ENCODE measurements around the gene UGT8.
"Not testable (repeated sequence)": the region's sequence is repeated elsewhere in the genome, so short reads cannot be mapped to it uniquely, and the experiment has no call there.

UGT8 gene

DNA sequence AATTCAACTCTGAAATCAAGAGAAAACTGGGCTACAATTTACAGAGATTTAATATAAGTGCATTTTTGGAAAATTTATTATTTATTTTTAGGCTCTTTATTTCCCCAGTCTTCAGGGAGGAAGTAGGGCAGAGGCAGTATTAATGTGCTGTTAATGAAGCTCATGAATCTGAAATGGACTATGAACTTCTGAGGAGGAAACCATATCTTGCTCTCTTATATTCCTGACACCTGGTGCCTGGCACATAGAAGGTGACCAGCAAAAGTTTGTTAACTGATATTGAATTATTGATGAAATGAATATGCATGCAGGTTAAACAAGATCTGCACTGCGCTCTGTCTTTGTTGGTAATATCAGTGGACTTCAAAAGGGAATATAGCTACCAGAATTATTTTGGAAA is 55.1 kb downstream of the UGT8 start:
- no peak overlapping the region for H3K27ac ChIP-seq
- TF ChIP-seq, protein P1, sequence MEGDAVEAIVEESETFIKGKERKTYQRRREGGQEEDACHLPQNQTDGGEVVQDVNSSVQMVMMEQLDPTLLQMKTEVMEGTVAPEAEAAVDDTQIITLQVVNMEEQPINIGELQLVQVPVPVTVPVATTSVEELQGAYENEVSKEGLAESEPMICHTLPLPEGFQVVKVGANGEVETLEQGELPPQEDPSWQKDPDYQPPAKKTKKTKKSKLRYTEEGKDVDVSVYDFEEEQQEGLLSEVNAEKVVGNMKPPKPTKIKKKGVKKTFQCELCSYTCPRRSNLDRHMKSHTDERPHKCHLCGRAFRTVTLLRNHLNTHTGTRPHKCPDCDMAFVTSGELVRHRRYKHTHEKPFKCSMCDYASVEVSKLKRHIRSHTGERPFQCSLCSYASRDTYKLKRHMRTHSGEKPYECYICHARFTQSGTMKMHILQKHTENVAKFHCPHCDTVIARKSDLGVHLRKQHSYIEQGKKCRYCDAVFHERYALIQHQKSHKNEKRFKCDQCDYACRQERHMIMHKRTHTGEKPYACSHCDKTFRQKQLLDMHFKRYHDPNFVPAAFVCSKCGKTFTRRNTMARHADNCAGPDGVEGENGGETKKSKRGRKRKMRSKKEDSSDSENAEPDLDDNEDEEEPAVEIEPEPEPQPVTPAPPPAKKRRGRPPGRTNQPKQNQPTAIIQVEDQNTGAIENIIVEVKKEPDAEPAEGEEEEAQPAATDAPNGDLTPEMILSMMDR (IDR thresholded peaks at IDR 0.05), result no peak
- no peak for TF ChIP-seq ZFX (IDR thresholded peaks at IDR 0.05; ENCODE audit: borderline replicate concordance)

DNA sequence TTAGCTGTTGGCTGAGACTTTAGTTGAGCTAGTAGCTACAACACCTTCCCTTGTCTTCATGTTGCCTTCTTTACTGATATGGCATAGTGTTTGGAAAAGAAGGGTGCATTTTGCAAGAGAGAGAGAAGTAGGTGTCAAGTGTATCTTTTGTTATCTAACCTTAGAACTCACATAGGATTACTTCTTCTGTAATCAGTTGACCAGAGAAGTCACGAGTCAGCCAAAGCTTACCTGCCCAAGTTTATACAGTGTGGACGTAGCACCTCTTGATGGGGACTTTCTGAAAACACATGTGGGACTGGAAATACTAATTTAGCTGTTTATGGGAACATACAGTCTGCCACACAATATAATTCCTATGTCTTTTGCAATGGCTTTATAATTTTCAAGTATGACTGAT is 56.0 kb downstream of the UGT8 start:
- H3K27ac ChIP-seq, result no peak overlapping the region
- TF ChIP-seq, protein P1 (IDR thresholded peaks at IDR 0.05), result no peak
- no peak for TF ChIP-seq ZFX (IDR thresholded peaks at IDR 0.05; ENCODE audit: borderline replicate concordance)

DNA sequence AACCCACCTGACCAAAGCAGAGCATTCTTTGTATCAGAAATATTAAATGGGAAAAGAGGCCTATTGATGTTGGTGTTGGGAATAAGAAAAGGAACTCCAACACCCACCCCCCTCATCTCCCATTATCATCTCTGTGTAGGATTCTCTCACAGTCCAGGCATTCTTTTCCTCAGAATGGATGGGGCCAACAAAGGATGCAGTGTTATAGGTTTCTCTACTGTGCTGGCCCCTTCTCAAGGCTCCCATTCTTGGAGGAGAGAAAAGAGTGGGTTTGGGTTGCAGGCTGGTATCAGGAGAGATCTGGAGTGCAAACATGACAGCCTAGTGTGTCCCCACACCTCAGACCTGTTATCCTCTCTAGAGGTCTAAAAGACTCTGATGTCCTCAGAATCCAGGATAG is 59.6 kb downstream of the UGT8 start:
- TF ChIP-seq ZFX (IDR thresholded peaks at IDR 0.05; ENCODE audit: borderline replicate concordance), result no peak
- TF ChIP-seq, protein P1 (IDR thresholded peaks at IDR 0.05), result no peak
- H3K27ac ChIP-seq, result no peak overlapping the region

DNA sequence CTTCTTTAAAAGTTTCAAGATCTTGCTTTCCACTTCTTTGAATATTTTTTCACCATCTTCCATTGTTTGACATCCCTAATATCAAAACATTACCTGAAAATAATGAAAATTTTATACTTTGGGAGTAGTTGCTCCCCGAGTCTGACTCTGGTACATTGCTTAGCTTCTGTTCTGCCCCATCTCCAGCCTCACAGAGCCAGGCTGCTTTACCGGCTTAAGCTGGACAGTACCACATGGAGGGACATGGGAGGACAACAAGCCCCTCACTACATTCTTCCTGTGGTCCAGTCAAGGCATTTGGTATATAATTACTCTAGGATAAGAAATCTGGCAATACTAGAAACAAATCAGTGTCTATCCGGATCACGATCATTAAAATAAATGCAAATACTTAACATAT is 60.2 kb downstream of the UGT8 start:
- TF ChIP-seq, protein P1 (IDR thresholded peaks at IDR 0.05), result no peak
- no peak for TF ChIP-seq ZFX (IDR thresholded peaks at IDR 0.05; ENCODE audit: borderline replicate concordance)
- no peak overlapping the region for H3K27ac ChIP-seq

DNA sequence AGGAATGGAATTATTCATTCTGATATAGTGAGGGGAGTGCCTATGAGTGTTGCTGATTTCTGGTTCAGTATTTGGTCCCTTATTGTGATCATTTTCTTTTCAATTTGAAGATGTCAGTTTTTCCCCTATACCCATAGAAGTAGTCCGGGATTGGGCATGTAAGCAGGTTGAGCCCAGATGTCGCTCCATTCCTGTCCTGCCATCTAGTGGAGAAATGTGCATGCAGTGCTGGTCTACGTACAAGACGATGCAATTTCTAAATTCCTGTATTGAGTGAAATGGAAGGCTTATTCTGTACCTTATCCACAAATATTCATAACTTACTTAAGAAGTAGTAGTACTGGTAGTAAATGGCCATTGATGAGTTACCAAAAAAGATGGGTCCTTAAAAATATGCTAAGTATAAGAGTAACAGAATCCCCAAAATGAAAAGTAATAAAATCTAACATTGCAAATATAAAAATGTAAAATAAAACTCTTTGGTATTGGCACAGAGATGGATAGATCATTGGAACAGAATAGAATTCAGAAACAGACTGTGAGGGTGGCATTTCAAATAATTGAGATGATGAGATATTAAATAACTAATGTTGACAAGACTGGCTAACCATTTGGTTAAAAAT is 60.9 kb downstream of the UGT8 start:
- no peak overlapping the region for H3K27ac ChIP-seq
- TF ChIP-seq, protein P1 (IDR thresholded peaks at IDR 0.05), result peak; percentile 97
- no peak for TF ChIP-seq ZFX (IDR thresholded peaks at IDR 0.05; ENCODE audit: borderline replicate concordance)

DNA sequence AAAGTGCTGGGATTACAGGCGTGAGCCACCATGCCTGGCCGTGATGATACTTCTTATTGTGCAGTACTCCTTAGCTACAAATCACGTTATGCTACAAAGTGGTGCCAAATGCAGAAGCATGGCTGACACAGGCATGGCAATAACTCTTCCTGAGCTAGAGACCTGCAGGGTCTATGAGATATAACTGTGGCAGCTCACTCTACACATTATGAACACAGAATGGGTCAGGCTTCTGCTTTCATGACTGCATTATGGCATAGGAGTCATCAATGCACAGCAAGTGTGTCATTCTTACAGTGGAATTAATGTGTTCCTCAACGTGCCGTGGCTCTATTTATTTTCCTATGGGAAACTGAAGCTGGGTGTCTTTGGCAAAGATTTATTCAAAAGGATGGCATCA is 64.5 kb downstream of the UGT8 start:
- H3K27ac ChIP-seq, result no peak overlapping the region
- TF ChIP-seq, protein P1 (IDR thresholded peaks at IDR 0.05), result no peak
- TF ChIP-seq ZFX (IDR thresholded peaks at IDR 0.05; ENCODE audit: borderline replicate concordance), result no peak

DNA sequence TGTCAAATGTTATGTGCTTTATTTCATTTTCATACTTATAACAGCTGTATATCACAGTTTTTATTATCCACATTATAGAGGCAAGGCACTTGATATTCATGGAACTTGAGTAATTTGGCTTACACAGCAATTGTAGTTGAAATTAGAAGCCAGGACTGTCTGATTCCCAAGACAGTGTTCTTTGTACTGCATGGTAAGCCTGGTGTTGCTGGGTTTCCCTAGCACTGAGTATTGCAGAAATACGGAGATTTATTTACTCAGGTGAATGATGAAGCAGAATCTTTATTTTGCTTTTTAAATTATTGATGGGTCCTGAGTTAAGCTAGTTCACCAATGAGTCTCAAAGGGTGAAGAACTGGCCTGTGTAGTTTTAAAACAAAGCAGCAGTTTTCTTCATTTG is 70.0 kb downstream of the UGT8 start:
- TF ChIP-seq ZFX (IDR thresholded peaks at IDR 0.05; ENCODE audit: borderline replicate concordance), result no peak
- TF ChIP-seq, protein P1 (IDR thresholded peaks at IDR 0.05), result no peak
- H3K27ac ChIP-seq, result no peak overlapping the region

DNA sequence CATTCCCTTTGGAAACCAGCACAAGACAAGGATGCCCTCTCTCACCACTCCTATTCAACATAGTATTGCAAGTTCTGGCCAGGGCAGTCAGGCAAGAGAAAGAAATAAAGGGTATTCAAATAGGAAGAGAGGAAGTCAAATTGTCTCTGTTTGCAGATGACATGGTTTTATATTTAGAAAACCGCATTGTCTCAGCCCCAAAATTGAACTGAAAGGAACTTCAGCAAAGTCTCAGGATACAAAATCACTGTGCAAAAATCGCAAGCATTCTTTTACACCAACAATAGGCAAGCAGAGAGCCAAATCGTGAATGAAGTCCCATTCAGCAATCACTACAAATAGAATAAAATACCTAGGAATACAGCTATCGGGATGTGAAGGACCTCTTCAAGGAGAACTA is 72.1 kb downstream of the UGT8 start:
- H3K27ac ChIP-seq, result not testable (repeated sequence)
